ENCODE results near the gene APBB2.

Gene APBB2

DNA sequence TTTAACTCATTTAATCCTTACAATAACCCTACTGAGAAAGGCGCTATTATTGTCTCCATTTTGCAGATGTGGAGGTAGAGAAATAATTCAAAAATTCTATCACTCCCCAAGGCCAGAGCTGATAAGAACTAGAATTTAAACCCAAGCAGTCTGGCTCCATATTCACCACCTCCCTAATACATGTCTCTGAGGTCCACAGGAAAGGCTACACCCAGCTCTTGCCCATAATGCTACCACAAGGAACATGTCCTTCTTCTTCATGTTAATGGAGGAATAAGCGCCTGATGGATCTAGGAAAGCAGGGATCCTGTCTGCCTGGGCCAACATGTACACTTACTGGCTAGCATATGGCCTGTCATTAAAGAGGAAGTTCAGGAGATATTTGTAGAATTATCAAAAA, 16.3 kb downstream of the APBB2 start:
- no peak for DNase-seq (ENCODE audit: low read depth)
- no peak overlapping the region for H3K4me3 ChIP-seq (ENCODE audit: low read depth, low read length)
- TF ChIP-seq MYC (IDR thresholded peaks at IDR 0.05; ENCODE audit: low read depth, low read length), result no peak
- TF ChIP-seq, protein P1, sequence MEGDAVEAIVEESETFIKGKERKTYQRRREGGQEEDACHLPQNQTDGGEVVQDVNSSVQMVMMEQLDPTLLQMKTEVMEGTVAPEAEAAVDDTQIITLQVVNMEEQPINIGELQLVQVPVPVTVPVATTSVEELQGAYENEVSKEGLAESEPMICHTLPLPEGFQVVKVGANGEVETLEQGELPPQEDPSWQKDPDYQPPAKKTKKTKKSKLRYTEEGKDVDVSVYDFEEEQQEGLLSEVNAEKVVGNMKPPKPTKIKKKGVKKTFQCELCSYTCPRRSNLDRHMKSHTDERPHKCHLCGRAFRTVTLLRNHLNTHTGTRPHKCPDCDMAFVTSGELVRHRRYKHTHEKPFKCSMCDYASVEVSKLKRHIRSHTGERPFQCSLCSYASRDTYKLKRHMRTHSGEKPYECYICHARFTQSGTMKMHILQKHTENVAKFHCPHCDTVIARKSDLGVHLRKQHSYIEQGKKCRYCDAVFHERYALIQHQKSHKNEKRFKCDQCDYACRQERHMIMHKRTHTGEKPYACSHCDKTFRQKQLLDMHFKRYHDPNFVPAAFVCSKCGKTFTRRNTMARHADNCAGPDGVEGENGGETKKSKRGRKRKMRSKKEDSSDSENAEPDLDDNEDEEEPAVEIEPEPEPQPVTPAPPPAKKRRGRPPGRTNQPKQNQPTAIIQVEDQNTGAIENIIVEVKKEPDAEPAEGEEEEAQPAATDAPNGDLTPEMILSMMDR (IDR thresholded peaks at IDR 0.05; ENCODE audit: low read depth, low read length), result no peak
- TF ChIP-seq, protein P2, sequence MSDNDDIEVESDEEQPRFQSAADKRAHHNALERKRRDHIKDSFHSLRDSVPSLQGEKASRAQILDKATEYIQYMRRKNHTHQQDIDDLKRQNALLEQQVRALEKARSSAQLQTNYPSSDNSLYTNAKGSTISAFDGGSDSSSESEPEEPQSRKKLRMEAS (IDR thresholded peaks at IDR 0.05; ENCODE audit: low read depth, low read length), result no peak
- TF ChIP-seq POLR2A (IDR thresholded peaks at IDR 0.05; ENCODE audit: extremely low read depth, insufficient read length), result no peak

DNA sequence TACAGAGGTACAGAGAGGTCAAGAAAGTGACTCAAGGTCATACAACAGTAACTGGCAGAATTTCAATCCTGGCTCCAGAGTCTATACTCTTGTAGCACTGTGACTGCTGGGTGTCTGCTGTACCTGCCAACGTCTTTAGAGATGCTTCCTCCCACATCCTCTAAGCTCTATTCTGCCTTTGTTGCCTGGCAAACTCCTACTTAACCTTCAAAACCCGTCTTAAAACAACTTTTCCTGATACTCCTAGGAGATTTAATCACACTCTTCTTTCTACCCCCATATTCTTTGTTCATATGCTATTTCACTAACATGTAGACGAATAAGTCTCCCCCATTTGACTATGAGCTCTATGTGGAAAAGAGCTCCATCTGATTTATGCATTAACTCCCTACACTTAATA, 16.8 kb downstream of the APBB2 start:
- no peak overlapping the region for H3K4me3 ChIP-seq (ENCODE audit: low read depth, low read length)
- TF ChIP-seq, protein P2 (IDR thresholded peaks at IDR 0.05; ENCODE audit: low read depth, low read length), result no peak
- TF ChIP-seq, protein P1 (IDR thresholded peaks at IDR 0.05; ENCODE audit: low read depth, low read length), result no peak
- TF ChIP-seq POLR2A (IDR thresholded peaks at IDR 0.05; ENCODE audit: extremely low read depth, insufficient read length) (no peak), MYC (IDR thresholded peaks at IDR 0.05; ENCODE audit: low read depth, low read length) (no peak)
- DNase-seq (ENCODE audit: low read depth), result no peak

DNA sequence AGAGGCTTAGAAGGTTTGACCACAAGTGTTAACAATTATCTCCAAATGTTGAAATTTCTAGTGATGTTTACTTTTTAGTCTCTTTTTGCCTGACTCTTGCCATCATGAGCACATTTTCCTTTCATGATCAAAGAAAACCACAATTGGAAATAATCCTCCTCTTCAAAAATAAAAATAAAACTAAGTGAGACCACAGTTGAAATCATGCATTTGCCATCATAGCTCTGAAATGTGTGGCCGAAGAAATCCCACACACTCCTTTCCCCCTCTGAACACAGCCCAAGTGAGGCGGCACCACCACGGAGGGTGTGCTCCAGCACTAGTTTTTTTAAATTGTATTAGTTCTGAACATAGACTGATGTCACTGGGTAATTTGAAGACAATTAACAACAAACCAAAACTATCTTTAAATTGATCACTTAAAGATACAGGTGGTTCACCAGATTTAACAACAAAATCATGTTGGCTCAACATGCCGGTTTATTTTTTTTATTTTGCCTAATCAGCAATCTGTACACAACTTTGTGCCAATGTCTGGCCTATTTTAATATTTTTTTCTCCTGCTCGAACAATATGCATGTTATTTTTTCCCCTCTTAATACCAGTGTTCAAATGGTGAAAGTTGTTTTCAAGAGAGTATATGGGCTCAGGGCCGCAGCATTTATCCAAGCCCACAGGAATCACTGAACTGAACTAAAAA, 17.6 kb downstream of the APBB2 start:
- no peak for TF ChIP-seq MYC (IDR thresholded peaks at IDR 0.05; ENCODE audit: low read depth, low read length)
- TF ChIP-seq, protein P2 (IDR thresholded peaks at IDR 0.05; ENCODE audit: low read depth, low read length), result no peak
- TF ChIP-seq, protein P1 (IDR thresholded peaks at IDR 0.05; ENCODE audit: low read depth, low read length), result no peak
- no peak for TF ChIP-seq POLR2A (IDR thresholded peaks at IDR 0.05; ENCODE audit: extremely low read depth, insufficient read length)
- no peak for DNase-seq (ENCODE audit: low read depth)
- no peak overlapping the region for H3K4me3 ChIP-seq (ENCODE audit: low read depth, low read length)

DNA sequence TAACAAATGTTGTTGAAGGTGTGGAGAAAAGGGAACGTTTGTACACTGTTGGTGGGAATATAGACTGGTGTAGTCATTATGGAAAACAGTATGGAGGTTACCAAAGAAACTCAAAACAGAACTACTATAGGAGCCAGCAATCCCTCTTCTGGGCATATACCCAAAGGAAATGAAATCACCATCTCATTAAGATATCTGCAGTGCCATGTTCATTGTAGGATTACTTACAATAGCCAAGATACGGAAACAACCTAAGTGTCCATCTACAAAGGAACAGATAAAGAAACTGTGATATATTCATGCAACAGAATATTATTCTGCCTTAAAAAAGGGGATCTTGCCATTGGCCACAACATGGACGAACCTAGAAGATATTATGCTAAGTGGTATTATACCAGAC, 22.2 kb downstream of the APBB2 start:
- no peak for DNase-seq (ENCODE audit: low read depth)
- TF ChIP-seq, protein P1 (IDR thresholded peaks at IDR 0.05; ENCODE audit: low read depth, low read length), result no peak
- no peak overlapping the region for H3K4me3 ChIP-seq (ENCODE audit: low read depth, low read length)

DNA sequence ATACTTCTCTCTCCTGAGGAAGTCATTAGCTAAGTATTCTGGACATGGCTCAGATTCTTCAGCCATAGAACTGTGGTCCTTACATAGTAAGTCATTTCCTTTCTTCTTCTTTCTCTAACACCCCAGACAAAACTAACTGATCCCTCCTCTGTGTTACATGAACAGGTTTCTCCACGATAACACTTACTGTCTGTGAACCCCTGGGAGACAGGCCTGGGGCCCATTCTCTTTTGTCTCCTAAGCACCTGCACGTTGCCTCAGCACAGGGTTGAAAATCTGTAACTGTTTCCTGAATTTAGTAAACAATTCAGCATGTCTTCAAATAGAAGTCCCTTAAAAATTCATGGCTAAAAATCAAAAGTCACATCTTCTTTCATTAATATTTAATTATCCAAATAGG, 24.7 kb downstream of the APBB2 start:
- DNase-seq (ENCODE audit: low read depth), result no peak
- no peak overlapping the region for H3K4me3 ChIP-seq (ENCODE audit: low read depth, low read length)
- TF ChIP-seq, protein P1 (IDR thresholded peaks at IDR 0.05; ENCODE audit: low read depth, low read length), result no peak
- TF ChIP-seq POLR2A (IDR thresholded peaks at IDR 0.05; ENCODE audit: extremely low read depth, insufficient read length), result no peak
- no peak for TF ChIP-seq MYC (IDR thresholded peaks at IDR 0.05; ENCODE audit: low read depth, low read length)

DNA sequence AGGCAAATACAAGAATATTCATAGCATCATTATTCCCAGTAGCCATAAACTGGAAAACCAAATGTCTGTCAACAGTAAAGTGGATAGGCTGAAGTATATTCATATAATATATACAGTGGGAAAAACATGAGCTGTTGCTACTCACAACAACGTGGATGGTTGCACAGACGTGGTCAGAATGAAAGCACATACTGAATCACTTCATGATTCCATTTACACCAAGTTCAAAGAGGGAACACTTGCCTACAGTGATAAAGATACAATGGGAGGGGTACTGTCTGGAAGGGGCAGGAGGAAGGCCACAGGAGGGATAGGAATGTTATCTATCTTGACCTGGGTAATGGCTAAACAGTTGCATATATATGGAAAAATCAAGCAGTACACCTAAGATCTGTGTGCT, 25.3 kb downstream of the APBB2 start:
- H3K4me3 ChIP-seq (ENCODE audit: low read depth, low read length), result no peak overlapping the region
- no peak for DNase-seq (ENCODE audit: low read depth)
- TF ChIP-seq POLR2A (IDR thresholded peaks at IDR 0.05; ENCODE audit: extremely low read depth, insufficient read length) (no peak), MYC (IDR thresholded peaks at IDR 0.05; ENCODE audit: low read depth, low read length) (no peak)
- TF ChIP-seq, protein P2 (IDR thresholded peaks at IDR 0.05; ENCODE audit: low read depth, low read length), result no peak
- TF ChIP-seq, protein P1 (IDR thresholded peaks at IDR 0.05; ENCODE audit: low read depth, low read length), result no peak

Data from NB4 (cell line).